ENCODE measurements around the gene ZNF182. TPM values are rescaled to one million over a fixed set of nuclear protein-coding genes. Genes with fewer than 3 reads are reported as not detected.
"Not testable (repeated sequence)": the region's sequence is repeated elsewhere in the genome, so short reads cannot be mapped to it uniquely, and the experiment has no call there.

The ZNF182 gene
- polyA plus RNA-seq, 1 donor (not counting 4 experiments of a cell fraction or from before 2014, with no cell fraction given), result 2.4 TPM

DNA sequence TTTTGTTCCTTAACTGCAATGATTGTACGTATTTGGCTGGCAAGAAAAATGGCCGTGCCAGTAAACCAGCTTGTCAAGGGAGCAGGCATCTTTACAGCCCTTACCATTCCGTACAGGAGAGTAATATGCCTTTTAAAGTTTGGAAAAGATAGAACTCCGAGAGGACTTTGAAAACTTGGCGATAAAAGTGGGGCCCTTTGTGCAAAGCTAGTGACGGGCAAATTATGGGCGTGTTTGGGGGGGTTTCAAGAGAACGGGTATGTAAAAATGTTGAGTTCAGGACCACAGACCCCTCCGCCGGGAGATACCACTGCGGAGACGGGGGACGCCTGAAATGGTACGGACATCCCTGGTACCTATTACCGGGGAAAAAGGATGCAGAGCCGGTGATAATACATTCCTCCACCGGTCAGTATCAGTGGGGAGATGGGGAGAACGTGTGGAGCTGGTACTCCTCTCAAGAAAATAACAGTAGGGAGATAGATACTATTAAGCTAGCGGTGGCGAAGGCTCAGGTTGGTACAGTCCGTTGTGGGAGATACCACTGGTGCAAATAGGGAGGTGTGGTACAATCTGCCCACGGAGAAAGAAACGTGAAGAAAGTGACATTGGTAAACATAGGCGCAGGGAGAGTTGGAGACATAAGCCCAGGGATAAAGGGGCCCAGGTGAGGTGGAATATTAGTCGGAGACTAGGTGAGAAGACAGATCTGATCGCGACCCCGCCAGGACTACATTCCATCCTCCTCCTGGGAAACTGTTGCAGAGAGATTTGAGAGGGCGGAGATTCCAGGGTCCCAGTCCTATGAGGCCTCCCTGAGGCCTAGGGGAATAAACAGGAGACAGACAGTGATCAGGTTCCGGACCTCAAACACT lies 17.5 kb upstream of the ZNF182 start:
- no peak for FAIRE-seq
- H3K4me2 ChIP-seq (ENCODE audit: control insufficient read depth, extremely low read depth, insufficient read depth, low read depth, low read length), result peak overlapping the region; percentile 41

DNA sequence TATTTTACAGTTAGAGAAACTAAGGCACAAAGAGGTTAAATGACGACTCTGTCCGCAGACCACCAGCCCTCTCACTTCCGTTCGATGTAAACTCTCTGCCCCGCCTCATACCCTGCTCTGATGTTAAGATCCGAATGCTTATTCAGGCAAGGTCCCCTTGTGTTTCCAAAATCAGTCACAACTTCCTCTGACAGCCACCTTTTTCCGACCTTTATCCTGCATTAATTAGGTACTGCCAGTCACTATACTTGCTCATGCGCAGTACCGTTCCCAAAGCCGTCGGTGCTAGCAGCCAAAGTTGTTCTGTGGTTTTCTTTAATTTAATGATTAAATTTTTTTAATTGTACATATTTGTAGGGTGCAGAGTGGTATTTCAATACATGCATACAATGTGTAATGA lies 16.7 kb upstream of the ZNF182 start:
- FAIRE-seq; H3K9me3 ChIP-seq (ENCODE audit: control insufficient read depth, low read depth, low read length); DNase-seq (ENCODE audit: low read depth, low spot score); H3K36me3 ChIP-seq (ENCODE audit: control insufficient read depth in 2 of 2, extremely low read depth in 1 of 2, insufficient read depth in 2 of 2, low read length in 2 of 2); H3K9me1 ChIP-seq (ENCODE audit: control insufficient read depth, extremely low read depth, insufficient read depth, low read length); H3K79me2 ChIP-seq (ENCODE audit: control insufficient read depth, insufficient read depth, low read length); dilution Hi-C loops (cut with MboI; ENCODE audit: extremely low pct_ligation_motif_present, low sequenced_read_pairs); H4K20me1 ChIP-seq (ENCODE audit: control insufficient read depth, extremely low read depth, insufficient read depth, low read length); H3K9ac ChIP-seq (ENCODE audit: control insufficient read depth, extremely low read depth, insufficient read depth, low read length); H3K27ac ChIP-seq (ENCODE audit: control insufficient read depth, insufficient read depth, low read length); H3K4me1 ChIP-seq (ENCODE audit: control insufficient read depth, extremely low read depth, insufficient read depth, low read length); H3K4me3 ChIP-seq (ENCODE audit: control insufficient read depth in 2 of 3, extremely low read depth in 1 of 3, insufficient read depth in 2 of 3, low read depth in 1 of 3, low read length in 3 of 3); H3K4me2 ChIP-seq (ENCODE audit: control insufficient read depth, extremely low read depth, insufficient read depth, low read depth, low read length); H2AFZ ChIP-seq (ENCODE audit: control insufficient read depth, low read length); H3K27me3 ChIP-seq (ENCODE audit: control insufficient read depth, extremely low read depth, insufficient read depth, low read length): not testable (repeated sequence)

More for the DNA sequence above, 17.5 kb upstream of the ZNF182 start:
- H3K36me3 ChIP-seq (ENCODE audit: control insufficient read depth in 2 of 2, extremely low read depth in 1 of 2, insufficient read depth in 2 of 2, low read length in 2 of 2), result no peaks in the 10 kb centered on the region
- H3K27ac ChIP-seq (ENCODE audit: control insufficient read depth, insufficient read depth, low read length), result peak overlapping the region; percentile 85
- peak overlapping the region; percentile 38 to 66 (median 50) for H3K4me3 ChIP-seq (ENCODE audit: control insufficient read depth in 2 of 3, extremely low read depth in 1 of 3, insufficient read depth in 2 of 3, low read depth in 1 of 3, low read length in 3 of 3)
- H2AFZ ChIP-seq (ENCODE audit: control insufficient read depth, low read length), result peak overlapping the region; percentile 51
- dilution Hi-C loops (cut with MboI; ENCODE audit: extremely low pct_ligation_motif_present, low sequenced_read_pairs), result no loop called here
- H3K9me1 ChIP-seq (ENCODE audit: control insufficient read depth, extremely low read depth, insufficient read depth, low read length), result no peaks in the 10 kb centered on the region
- DNase-seq (ENCODE audit: low read depth, low spot score), result no peak
- no peaks in the 10 kb centered on the region for H4K20me1 ChIP-seq (ENCODE audit: control insufficient read depth, extremely low read depth, insufficient read depth, low read length)
- TF ChIP-seq CTCF (optimal IDR thresholded peaks at IDR 0.05 in 1 of 3, IDR thresholded peaks at IDR 0.05 in 1 of 3, conservative IDR thresholded peaks at IDR 0.05 in 1 of 3; ENCODE audit: extremely low read depth in 1 of 3, insufficient read depth in 2 of 3, low read length in 3 of 3) (no peak), EZH2 (IDR thresholded peaks at IDR 0.05; ENCODE audit: low read length) (no peak)
- no peaks in the 10 kb centered on the region for H3K27me3 ChIP-seq (ENCODE audit: control insufficient read depth, extremely low read depth, insufficient read depth, low read length)
- H3K9ac ChIP-seq (ENCODE audit: control insufficient read depth, extremely low read depth, insufficient read depth, low read length), result peak overlapping the region; percentile 80
- no peaks in the 10 kb centered on the region for H3K9me3 ChIP-seq (ENCODE audit: control insufficient read depth, low read depth, low read length)
- H3K4me1 ChIP-seq (ENCODE audit: control insufficient read depth, extremely low read depth, insufficient read depth, low read length), result peaks cover 2% of the 10 kb centered on the region
- H3K79me2 ChIP-seq (ENCODE audit: control insufficient read depth, insufficient read depth, low read length), result no peaks in the 10 kb centered on the region

DNA sequence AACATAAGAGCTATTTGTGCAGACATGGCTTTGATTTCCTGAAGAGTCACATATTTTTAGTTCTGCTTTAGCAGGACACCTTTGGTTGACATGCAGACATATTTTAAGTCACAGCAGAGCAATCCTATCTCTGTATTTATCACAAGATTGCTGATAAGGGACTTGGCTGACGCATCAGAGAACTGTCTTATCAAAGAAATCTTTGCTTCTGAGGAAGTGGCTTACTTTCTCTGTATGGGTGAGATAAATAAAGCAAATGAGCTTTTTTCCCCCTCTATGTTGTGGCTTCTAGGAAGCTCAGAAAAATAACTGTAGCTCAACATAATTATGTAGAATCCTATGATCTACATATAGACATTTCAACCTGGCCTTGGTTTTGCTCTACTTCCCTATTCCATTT lies 16.1 kb upstream of the ZNF182 start:
- H3K9me3 ChIP-seq (ENCODE audit: control insufficient read depth, low read depth, low read length); H3K79me2 ChIP-seq (ENCODE audit: control insufficient read depth, insufficient read depth, low read length); dilution Hi-C loops (cut with MboI; ENCODE audit: extremely low pct_ligation_motif_present, low sequenced_read_pairs); H3K4me3 ChIP-seq (ENCODE audit: control insufficient read depth in 2 of 3, extremely low read depth in 1 of 3, insufficient read depth in 2 of 3, low read depth in 1 of 3, low read length in 3 of 3); H3K4me2 ChIP-seq (ENCODE audit: control insufficient read depth, extremely low read depth, insufficient read depth, low read depth, low read length); H4K20me1 ChIP-seq (ENCODE audit: control insufficient read depth, extremely low read depth, insufficient read depth, low read length); H3K4me1 ChIP-seq (ENCODE audit: control insufficient read depth, extremely low read depth, insufficient read depth, low read length); H3K36me3 ChIP-seq (ENCODE audit: control insufficient read depth in 2 of 2, extremely low read depth in 1 of 2, insufficient read depth in 2 of 2, low read length in 2 of 2); FAIRE-seq; H2AFZ ChIP-seq (ENCODE audit: control insufficient read depth, low read length); H3K27ac ChIP-seq (ENCODE audit: control insufficient read depth, insufficient read depth, low read length); H3K9me1 ChIP-seq (ENCODE audit: control insufficient read depth, extremely low read depth, insufficient read depth, low read length); H3K9ac ChIP-seq (ENCODE audit: control insufficient read depth, extremely low read depth, insufficient read depth, low read length); H3K27me3 ChIP-seq (ENCODE audit: control insufficient read depth, extremely low read depth, insufficient read depth, low read length); DNase-seq (ENCODE audit: low read depth, low spot score): not testable (repeated sequence)

DNA sequence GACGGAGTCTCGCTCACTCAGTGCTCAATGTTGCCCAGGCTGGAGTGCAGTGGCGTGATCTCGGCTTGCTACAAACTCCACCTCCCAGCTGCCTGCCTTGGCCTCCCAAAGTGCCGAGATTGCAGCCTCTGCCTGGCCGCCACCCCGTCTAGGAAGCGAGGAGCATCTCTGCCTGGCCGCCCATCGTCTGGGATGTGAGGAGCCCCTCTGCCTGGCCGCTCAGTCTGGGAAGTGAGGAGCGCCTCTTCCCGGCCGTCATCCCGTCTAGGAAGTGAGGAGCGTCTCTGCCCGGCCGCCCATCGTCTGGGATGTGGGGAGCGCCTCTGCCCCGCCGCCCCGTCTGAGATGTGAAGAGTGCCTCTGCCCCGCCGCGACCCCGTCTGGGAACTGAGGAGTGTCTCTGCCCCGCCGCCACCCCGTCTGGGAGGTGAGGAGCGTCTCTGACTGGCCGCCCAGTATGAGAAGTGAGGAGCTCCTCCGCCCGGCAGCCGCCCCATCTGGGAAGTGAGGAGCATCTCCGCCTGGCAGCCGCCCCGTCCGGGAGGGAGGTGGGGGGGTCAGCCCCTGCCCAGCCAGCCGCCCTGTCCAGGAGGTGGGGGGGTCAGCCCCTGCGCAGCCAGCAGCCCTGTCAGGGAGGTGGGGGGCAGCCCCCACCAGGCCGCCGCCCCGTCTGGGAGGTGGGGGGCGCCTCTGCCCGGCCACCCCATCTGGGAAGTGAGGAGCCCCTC lies 13.0 kb upstream of the ZNF182 start:
- H3K9me3 ChIP-seq (ENCODE audit: control insufficient read depth, low read depth, low read length); H3K4me3 ChIP-seq (ENCODE audit: control insufficient read depth in 2 of 3, extremely low read depth in 1 of 3, insufficient read depth in 2 of 3, low read depth in 1 of 3, low read length in 3 of 3); FAIRE-seq; H3K4me1 ChIP-seq (ENCODE audit: control insufficient read depth, extremely low read depth, insufficient read depth, low read length); H3K27me3 ChIP-seq (ENCODE audit: control insufficient read depth, extremely low read depth, insufficient read depth, low read length); dilution Hi-C loops (cut with MboI; ENCODE audit: extremely low pct_ligation_motif_present, low sequenced_read_pairs); H3K4me2 ChIP-seq (ENCODE audit: control insufficient read depth, extremely low read depth, insufficient read depth, low read depth, low read length); H3K79me2 ChIP-seq (ENCODE audit: control insufficient read depth, insufficient read depth, low read length); H3K9me1 ChIP-seq (ENCODE audit: control insufficient read depth, extremely low read depth, insufficient read depth, low read length); H3K27ac ChIP-seq (ENCODE audit: control insufficient read depth, insufficient read depth, low read length); DNase-seq (ENCODE audit: low read depth, low spot score); H4K20me1 ChIP-seq (ENCODE audit: control insufficient read depth, extremely low read depth, insufficient read depth, low read length); H3K36me3 ChIP-seq (ENCODE audit: control insufficient read depth in 2 of 2, extremely low read depth in 1 of 2, insufficient read depth in 2 of 2, low read length in 2 of 2); H2AFZ ChIP-seq (ENCODE audit: control insufficient read depth, low read length); H3K9ac ChIP-seq (ENCODE audit: control insufficient read depth, extremely low read depth, insufficient read depth, low read length): not testable (repeated sequence)
